ENCODE measurements around the gene RYR2. TPM values are rescaled to one million over a fixed set of nuclear protein-coding genes. Genes with fewer than 3 reads are reported as not detected.

The RYR2 gene
- total and polyA plus RNA-seq, 8 donors = 0.25 to 33.5 (median 2.5) TPM

GRCh38 chr1:237562242-237562823 is 520.3 kb downstream of the RYR2 start:
- H3K36me3 ChIP-seq = peaks cover 0 to 5% (median 0%) of the 10 kb centered on the region in 4 donors
- H3K27me3 ChIP-seq = no peaks in the 10 kb centered on the region
- H3K27ac ChIP-seq = no peak overlapping the region
- TF ChIP-seq POLR2AphosphoS5 (IDR thresholded peaks at IDR 0.05) (no peak), CTCF (IDR thresholded peaks at IDR 0.05) (peak in 4 of 7 experiments; percentile 18 to 67 (median 40))
- H3K4me3 ChIP-seq = no peak overlapping the region
- intact Hi-C loops (cut with DNase I; ENCODE audit: low total_unique reads) = loop anchor here (10.0 kb wide), 1 partner anchor 808 kb away; no protein-coding TSS in a partner anchor
- WGBS, 5 donors = 54 to 62% (median 59%) methylated on average over 4 of the region's 4 CpGs
- DNase-seq = peak in 1 of 2 donors; percentile 82
- no peaks in the 10 kb centered on the region for H3K9me3 ChIP-seq
- H3K4me1 ChIP-seq = no peaks in the 10 kb centered on the region

- Histone ChIP-seq H3K9me3 (no peaks in the 10 kb centered on the region), H3K27ac (no peak overlapping the region), H3K4me1 (no peaks in the 10 kb centered on the region), H3K36me3 (peaks cover 0 to 5% (median 0%) of the 10 kb centered on the region in 4 donors), H3K4me3 (no peak overlapping the region), H3K27me3 (no peaks in the 10 kb centered on the region)
- intact Hi-C loops (cut with DNase I; ENCODE audit: low total_unique reads) = loop anchor here (10.0 kb wide), 1 partner anchor 810 kb away; no protein-coding TSS in a partner anchor
- DNase-seq = no peak
- TF ChIP-seq POLR2AphosphoS5 (IDR thresholded peaks at IDR 0.05) (no peak), CTCF (IDR thresholded peaks at IDR 0.05) (no peak), POLR2A (IDR thresholded peaks at IDR 0.05) (no peak), EP300 (IDR thresholded peaks at IDR 0.05) (no peak)
- 41 to 67% (median 60%) methylated on average over 7 of the region's 7 CpGs for WGBS, 5 donors
These were observed 523.3 kb downstream of the RYR2 start for GRCh38 chr1:237565236-237565635.

- no peaks in the 10 kb centered on the region for H3K9me3 ChIP-seq
- intact Hi-C loops (cut with DNase I; ENCODE audit: low total_unique reads) = loop anchor here (10.0 kb wide), 1 partner anchor 812 kb away; no protein-coding TSS in a partner anchor
- no peaks in the 10 kb centered on the region for H3K27me3 ChIP-seq
- H3K36me3 ChIP-seq = peaks cover 0 to 5% (median 0%) of the 10 kb centered on the region in 4 donors
- no peak overlapping the region for H3K4me3 ChIP-seq
- no peak overlapping the region for H3K27ac ChIP-seq
- no peak for DNase-seq
- WGBS, 5 donors = 83 to 87% (median 84%) methylated on average over 14 of the region's 14 CpGs
- TF ChIP-seq POLR2AphosphoS5 (IDR thresholded peaks at IDR 0.05) (no peak), POLR2A (IDR thresholded peaks at IDR 0.05) (no peak), EP300 (IDR thresholded peaks at IDR 0.05) (no peak), CTCF (IDR thresholded peaks at IDR 0.05) (no peak)
- H3K4me1 ChIP-seq = no peaks in the 10 kb centered on the region
These were observed 524.6 kb downstream of the RYR2 start for GRCh38 chr1:237566581-237566980.

- Histone ChIP-seq H3K4me1 (no peaks in the 10 kb centered on the region), H3K4me3 (no peak overlapping the region), H3K27ac (no peak overlapping the region), H3K9me3 (no peaks in the 10 kb centered on the region), H3K27me3 (no peaks in the 10 kb centered on the region), H3K36me3 (peaks cover 0 to 5% (median 0%) of the 10 kb centered on the region in 4 donors)
- TF ChIP-seq POLR2A (IDR thresholded peaks at IDR 0.05) (no peak), POLR2AphosphoS5 (IDR thresholded peaks at IDR 0.05) (no peak), CTCF (IDR thresholded peaks at IDR 0.05) (no peak), EP300 (IDR thresholded peaks at IDR 0.05) (no peak)
- 72 to 78% (median 75%) methylated on average over 9 of the region's 9 CpGs for WGBS, 5 donors
- no peak for DNase-seq
- intact Hi-C loops (cut with DNase I; ENCODE audit: low total_unique reads) = loop anchor here (10.0 kb wide), 1 partner anchor 814 kb away; no protein-coding TSS in a partner anchor
These were observed 527.0 kb downstream of the RYR2 start for GRCh38 chr1:237568955-237569354.
